IMR-90 (cell line): ENCODE measurements around the gene MGAT4A. TPM values are rescaled to one million over a fixed set of nuclear protein-coding genes. Genes with fewer than 3 reads are reported as not detected.

Source experiments
- ATAC-seq: fragments of 200-7000 bp; cut with Tn5 transposase; 2 replicates; pipeline ENCODE4 v1.9.1; 2020; ENCODE audit warnings: low read depth, mild to moderate bottlenecking, moderate library complexity
- BruUV-seq: library from RNA; stranded (reverse); fragments of 400-500 nt; replicated peaks from 2 replicates; lab custom pipeline; 2021; lab: Mats Ljungman, UMichigan
- CTCF ChIA-PET: fragments of 300-600 bp; formaldehyde crosslinking; extraction: SDS; loops from one replicate; lab custom pipeline; 2021; ENCODE audit warnings: antibody characterized with exemption; lab: Yijun Ruan, JAX
- POLR2A ChIA-PET: fragments of 300-600 bp; sonication (Branson Sonifier 250); formaldehyde crosslinking; loops from one replicate; lab custom pipeline; 2022; ENCODE audit warnings: antibody characterized with exemption; ENCODE audit not compliant: unreplicated experiment; lab: Charles Lee
- DNase-seq: peaks from one replicate; pipeline ENCODE4 v3.0.0; 2013
- H2AFZ ChIP-seq: replicated peaks from 2 replicates; pipeline ENCODE3; 2013; ENCODE audit warnings: low read length, mild to moderate bottlenecking; ENCODE audit not compliant: poor library complexity
- H2AK5ac ChIP-seq: 2 replicates; pipeline ENCODE4 v1.6.1; 2013; ENCODE audit warnings: low read depth, low read length, inconsistent platforms
- H2AK9ac ChIP-seq: replicated peaks from 2 replicates; pipeline ENCODE3; 2013; ENCODE audit warnings: mild to moderate bottlenecking, low read depth, low read length, moderate library complexity; ENCODE audit not compliant: poor library complexity
- H2BK120ac ChIP-seq: 2 replicates; pipeline ENCODE4 v1.6.1; 2013; ENCODE audit warnings: low read depth, low read length, inconsistent platforms
- H2BK15ac ChIP-seq: 3 replicates; pipeline ENCODE4 v1.6.1; 2013; ENCODE audit warnings: low read depth, low read length, inconsistent platforms
- H2BK20ac ChIP-seq: 2 replicates; pipeline ENCODE4 v1.6.1; 2013; ENCODE audit warnings: low read depth, mild to moderate bottlenecking, inconsistent platforms, low read length, moderate library complexity
- H2BK5ac ChIP-seq: 2 replicates; pipeline ENCODE4 v1.6.1; 2013; ENCODE audit warnings: mild to moderate bottlenecking, low read depth, low read length, inconsistent platforms; ENCODE audit not compliant: poor library complexity, severe bottlenecking
- H3K14ac ChIP-seq: replicated peaks from 2 replicates; pipeline ENCODE4 v1.6.1; 2013; ENCODE audit warnings: low read depth, low read length, inconsistent platforms
- H3K18ac ChIP-seq: 2 replicates; pipeline ENCODE4 v1.6.1; 2013; ENCODE audit warnings: low read depth, low read length, control low read depth
- H3K23ac ChIP-seq: 2 replicates; pipeline ENCODE4 v1.6.1; 2013; ENCODE audit warnings: low read depth, low read length, inconsistent platforms
- H3K27ac ChIP-seq: 2 replicates; pipeline ENCODE4 v1.5.1; 2013; ENCODE audit warnings: mild to moderate bottlenecking, control low read depth, low read length; ENCODE audit not compliant: insufficient read depth
- H3K27me3 ChIP-seq: 2 replicates; pipeline ENCODE4 v1.6.1; 2013; ENCODE audit warnings: low read length; ENCODE audit not compliant: control insufficient read depth, insufficient read depth
- H3K36me3 ChIP-seq: 2 replicates; pipeline ENCODE4 v1.6.1; 2013; ENCODE audit warnings: low read length, mixed read lengths; ENCODE audit not compliant: control insufficient read depth, insufficient read depth
- H3K4ac ChIP-seq: 2 replicates; pipeline ENCODE4 v1.6.1; 2013; ENCODE audit warnings: low read depth, low read length, inconsistent platforms
- H3K4me1 ChIP-seq: 2 replicates; pipeline ENCODE4 v1.6.1; 2013; ENCODE audit warnings: low read length, mixed read lengths; ENCODE audit not compliant: control insufficient read depth, insufficient read depth
- H3K4me2 ChIP-seq: 2 replicates; pipeline ENCODE4 v1.6.1; 2013; ENCODE audit warnings: low read depth, mild to moderate bottlenecking, control low read depth, low read length, moderate library complexity
- H3K4me3 ChIP-seq: 2 replicates; pipeline ENCODE4 v1.5.1; 2013; ENCODE audit warnings: low read depth, mild to moderate bottlenecking, control low read depth, low read length, moderate library complexity; ENCODE audit not compliant: insufficient read depth
- H3K56ac ChIP-seq: 2 replicates; pipeline ENCODE4 v1.6.1; 2013; ENCODE audit warnings: low read length, inconsistent platforms; ENCODE audit not compliant: insufficient read depth; ENCODE audit errors: extremely low read depth
- H3K79me1 ChIP-seq, 2 experiments: 2 replicates each; pipeline ENCODE4 v1.6.1; 2013; ENCODE audit warnings: low read length in 2 of 2, inconsistent platforms in 1 of 2, low read depth in 1 of 2
- H3K9ac ChIP-seq: 2 replicates; pipeline ENCODE4 v1.6.1; 2013; ENCODE audit warnings: low read depth, low read length, control low read depth
- H3K9me1 ChIP-seq: 2 replicates; pipeline ENCODE4 v1.6.1; 2013; ENCODE audit warnings: low read length, inconsistent platforms; ENCODE audit not compliant: insufficient read depth
- H3K9me3 ChIP-seq: 2 replicates; pipeline ENCODE4 v1.6.1; 2013; ENCODE audit warnings: low read length; ENCODE audit not compliant: control insufficient read depth, insufficient read depth
- H4K20me1 ChIP-seq: 2 replicates; pipeline ENCODE4 v1.6.1; 2013; ENCODE audit warnings: low read length, inconsistent platforms; ENCODE audit not compliant: insufficient read depth
- H4K5ac ChIP-seq: 2 replicates; pipeline ENCODE4 v1.6.1; 2013; ENCODE audit warnings: mild to moderate bottlenecking, low read depth, low read length, control low read depth
- H4K8ac ChIP-seq, 2 experiments: 2 replicates each; pipeline ENCODE4 v1.6.1; 2013; ENCODE audit warnings: low read depth in 2 of 2, low read length in 2 of 2, control low read depth in 1 of 2, inconsistent platforms in 1 of 2
- H4K91ac ChIP-seq: 2 replicates; pipeline ENCODE4 v1.6.1; 2013; ENCODE audit warnings: low read depth, low read length, inconsistent platforms; ENCODE audit not compliant: insufficient read depth
- BHLHE40 ChIP-seq: fragments of 150-350 bp; IDR thresholded peaks from 2 replicates; pipeline ENCODE4 v1.6.1; 2016; ENCODE audit warnings: mild to moderate bottlenecking, low read depth, low read length
- CHD1 ChIP-seq: IDR thresholded peaks from 2 replicates; pipeline ENCODE4 v1.6.1; 2012; ENCODE audit warnings: low read depth, low read length, improper control_type of control experiment
- CTCF ChIP-seq: conservative IDR thresholded peaks from 2 replicates; pipeline ENCODE4 v1.5.1; 2012; ENCODE audit warnings: mild to moderate bottlenecking, low read depth, low read length, improper control_type of control experiment
- ELK1 ChIP-seq: fragments of 150-350 bp; IDR thresholded peaks from 2 replicates; pipeline ENCODE4 v1.6.1; 2016; ENCODE audit warnings: low read depth, mild to moderate bottlenecking, low read length, moderate library complexity, borderline replicate concordance
- FOS ChIP-seq: fragments of 150-350 bp; IDR thresholded peaks from 2 replicates; pipeline ENCODE4 v1.6.1; 2016; ENCODE audit warnings: low read depth, low read length
- MAFK ChIP-seq: IDR thresholded peaks from 2 replicates; pipeline ENCODE4 v1.6.1; 2012; ENCODE audit warnings: low read depth, low read length, improper control_type of control experiment
- MAZ ChIP-seq: IDR thresholded peaks from 2 replicates; pipeline ENCODE4 v1.6.1; 2012; ENCODE audit warnings: low read depth, mild to moderate bottlenecking, low read length, improper control_type of control experiment, moderate library complexity, borderline replicate concordance
- MXI1 ChIP-seq: IDR thresholded peaks from 2 replicates; pipeline ENCODE4 v1.6.1; 2012; ENCODE audit warnings: low read depth, mild to moderate bottlenecking, low read length, moderate library complexity, borderline replicate concordance
- NFE2L2 ChIP-seq: fragments of 150-350 bp; IDR thresholded peaks from 2 replicates; pipeline ENCODE4 v1.6.1; 2016; ENCODE audit warnings: low read depth, mild to moderate bottlenecking, low read length
- POLR2A ChIP-seq: IDR thresholded peaks from 2 replicates; pipeline ENCODE4 v1.6.1; 2012; ENCODE audit warnings: mild to moderate bottlenecking, low read depth, low read length
- RAD21 ChIP-seq: IDR thresholded peaks from 2 replicates; pipeline ENCODE4 v1.6.1; 2012; ENCODE audit warnings: low read length, improper control_type of control experiment
- RCOR1 ChIP-seq: IDR thresholded peaks from 2 replicates; pipeline ENCODE4 v1.6.1; 2012; ENCODE audit warnings: mild to moderate bottlenecking, low read length, improper control_type of control experiment; ENCODE audit not compliant: insufficient replicate concordance
- RFX5 ChIP-seq: IDR thresholded peaks from 2 replicates; pipeline ENCODE4 v1.8.0; 2012; ENCODE audit warnings: low read depth, mild to moderate bottlenecking, low read length, moderate library complexity
- SMC3 ChIP-seq: fragments of 150-350 bp; IDR thresholded peaks from 2 replicates; pipeline ENCODE4 v1.6.1; 2016; ENCODE audit warnings: low read depth, mild to moderate bottlenecking, antibody characterized with exemption, low read length, moderate library complexity
- USF2 ChIP-seq: fragments of 150-350 bp; IDR thresholded peaks from 2 replicates; pipeline ENCODE4 v1.6.1; 2017; ENCODE audit warnings: mild to moderate bottlenecking, antibody characterized with exemption, low read length, low read depth
- WGBS, 2 experiments: methylation state at CpG; one replicate each; pipeline versions ENCODE4 v1.1.5 to v1.1.7; 2013; ENCODE audit warnings: missing lambda C conversion rate in 2 of 2; ENCODE audit not compliant: insufficient read length in 1 of 2; ENCODE audit errors: extremely low coverage in 2 of 2; 5-methylcytosine and 5-hydroxymethylcytosine counted together
- dilution Hi-C: fragments of 300-500 bp; cut with HindIII; formaldehyde crosslinking; loops from one replicate; pipeline ENCODE4 v1.14.3; 2018; ENCODE audit warnings: low sequenced_read_pairs; ENCODE audit not compliant: unreplicated experiment
- in situ Hi-C: fragments of 300-500 bp; cut with MboI; formaldehyde crosslinking; loops from 3 replicates; pipeline ENCODE4 v1.14.3; 2019; ENCODE audit warnings: low sequenced_read_pairs, inconsistent platforms, mixed read lengths
- intact Hi-C: fragments of 100-400 bp; cut with micrococcal nuclease; formaldehyde crosslinking; loops from 2 replicates; pipeline ENCODE4 v1.10.0; 2022
- polyA plus RNA-seq, 3 experiments: library from polyadenylated mRNA; depleted of rRNA; stranded (reverse); fragments of >200 nt; gene quantifications; 2 replicates each; pipeline ENCODE4 v1.2.3, GENCODE V29; 2012; ENCODE audit warnings: low replicate concordance in 1 of 3
- total RNA-seq: library from RNA; depleted of rRNA; stranded (reverse); fragments of >200 nt; gene quantifications from 2 replicates; pipeline ENCODE4 v1.2.3, GENCODE V29; 2012

The MGAT4A gene
- total and polyA plus RNA-seq, 2 of the 4 experiments (the other 2 are of a cell fraction): under 0.01 TPM; not detected in 1

- no peak for DNase-seq
- no peaks in the 10 kb centered on the region for H3K79me1 ChIP-seq
- POLR2A ChIA-PET: no interaction called here
- CTCF ChIA-PET: no interaction called here
- no peaks in the 10 kb centered on the region for H3K36me3 ChIP-seq
- H3K27me3 ChIP-seq: peaks cover 6% of the 10 kb centered on the region; the same call in 1 of the 2 replicates
- no peak overlapping the region for H2AFZ ChIP-seq
- H4K20me1 ChIP-seq: no peaks in the 10 kb centered on the region
- no peak overlapping the region for H3K9ac ChIP-seq
- H2AK9ac ChIP-seq: no peak overlapping the region
- H4K91ac ChIP-seq: no peak overlapping the region
- H3K56ac ChIP-seq: no peak overlapping the region
- in situ Hi-C loops: no loop called here
- H2BK120ac ChIP-seq: no peak overlapping the region
- no peak overlapping the region for H2BK15ac ChIP-seq
- no peaks in the 10 kb centered on the region for H3K4me1 ChIP-seq
- H2AK5ac ChIP-seq: no peak overlapping the region
- no peak overlapping the region for H3K14ac ChIP-seq
- H3K4me2 ChIP-seq: no peak overlapping the region
- no peak for ATAC-seq
- no peak overlapping the region for H4K5ac ChIP-seq
- TF ChIP-seq CTCF (no peak), RFX5 (no peak), SMC3 (no peak), RCOR1 (no peak), FOS (no peak), ELK1 (no peak), NFE2L2 (no peak), BHLHE40 (no peak), MAFK (no peak), CHD1 (no peak), RAD21 (no peak), MXI1 (no peak), POLR2A (no peak), USF2 (no peak), MAZ (no peak)
- no peak overlapping the region for H3K4ac ChIP-seq
- H3K4me3 ChIP-seq: no peak overlapping the region
- intact Hi-C loops: no loop called here
- BruUV-seq: no TSS peak
- no peak overlapping the region for H4K8ac ChIP-seq
- no peak overlapping the region for H3K23ac ChIP-seq
- WGBS, 2 experiments: 57% methylated on average over 1 of the region's 4 CpGs; no CpG with 5 or more reads in 1 of the 2 experiments
- no peak overlapping the region for H3K27ac ChIP-seq
- H2BK20ac ChIP-seq: no peak overlapping the region
- no peak overlapping the region for H2BK5ac ChIP-seq
- dilution Hi-C loops: no loop called here
- no peak overlapping the region for H3K18ac ChIP-seq
- no peaks in the 10 kb centered on the region for H3K9me1 ChIP-seq
- no peaks in the 10 kb centered on the region for H3K9me3 ChIP-seq
Measured at GRCh38 chr2:98720286-98720685, 10.6 kb downstream of the MGAT4A start.
